ENCODE data around the gene BEND6. TPM values are rescaled to one million over a fixed set of nuclear protein-coding genes. Genes with fewer than 3 reads are reported as not detected.

BEND6 gene
- total RNA-seq, 2 experiments from 2014 or later: 0.50 to 1.5 TPM

DNA sequence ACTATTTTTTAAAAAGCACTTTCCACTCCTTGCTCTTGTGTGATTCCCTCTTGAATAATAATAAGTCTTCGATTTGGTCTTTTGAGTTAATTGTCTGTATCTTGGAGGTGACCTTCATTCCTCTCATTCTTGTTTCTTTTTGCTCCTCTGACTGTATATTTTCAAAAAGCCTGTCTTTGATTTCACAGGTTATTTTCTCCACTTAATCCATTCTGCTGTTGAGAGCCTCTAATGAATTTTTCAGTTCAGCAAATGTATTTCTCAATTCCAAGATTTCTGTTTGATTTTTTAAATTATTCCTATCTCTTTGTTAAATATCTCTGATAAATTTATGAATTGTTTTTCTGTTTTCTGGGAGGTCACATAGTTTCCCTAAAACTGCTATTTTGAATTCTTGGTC lies 69.9 kb downstream of the BEND6 start:
- no peak overlapping the region for H3K4me2 ChIP-seq (ENCODE audit: low read length)
- no peaks in the 10 kb centered on the region for H3K79me2 ChIP-seq (ENCODE audit: insufficient read depth, low read depth, low read length)
- no peaks in the 10 kb centered on the region for H3K36me3 ChIP-seq (ENCODE audit: insufficient read depth, low read length)
- no peak overlapping the region for H3K27ac ChIP-seq (ENCODE audit: low read depth, low read length, poor library complexity, severe bottlenecking)
- no TSS peak for BruUV-seq (replicated peaks)
- TF ChIP-seq EZH2phosphoT487 (IDR thresholded peaks at IDR 0.05; ENCODE audit: borderline replicate concordance, low read depth, low read length) (no peak), CTCF (conservative IDR thresholded peaks at IDR 0.05; ENCODE audit: low read length) (no peak)
- CTCF ChIA-PET (ENCODE audit: unreplicated experiment): no interaction called here
- intact Hi-C loops (cut with micrococcal nuclease; ENCODE audit: unreplicated experiment): no loop called here
- no peaks in the 10 kb centered on the region for H3K4me1 ChIP-seq (ENCODE audit: insufficient read depth, low read length, poor library complexity, severe bottlenecking)
- no peak for DNase-seq (ENCODE audit: low spot score)
- H4K20me1 ChIP-seq (ENCODE audit: insufficient read depth, low read length): no peaks in the 10 kb centered on the region
- no peak overlapping the region for H3K4me3 ChIP-seq (ENCODE audit: low read depth, low read length, poor library complexity, severe bottlenecking)
- H2AFZ ChIP-seq (ENCODE audit: low read length): no peak overlapping the region
- H3K9me2 ChIP-seq (ENCODE audit: insufficient read depth, low read length): no peaks in the 10 kb centered on the region
- POLR2A ChIA-PET: interaction anchor here (0.9 kb wide), 2 partner anchors 87 to 136 kb away, joined by 3 read pairs; no protein-coding TSS in a partner anchor
- peaks cover 13% of the 10 kb centered on the region; the same call in 1 of the 2 replicates for H3K9me3 ChIP-seq (ENCODE audit: low read length)

- H3K4me1 ChIP-seq (ENCODE audit: insufficient read depth, low read length, poor library complexity, severe bottlenecking): no peaks in the 10 kb centered on the region
- no peak overlapping the region for H3K27ac ChIP-seq (ENCODE audit: low read depth, low read length, poor library complexity, severe bottlenecking)
- no peak overlapping the region for H2AFZ ChIP-seq (ENCODE audit: low read length)
- BruUV-seq (replicated peaks): no TSS peak
- no peak for TF ChIP-seq EZH2phosphoT487 (IDR thresholded peaks at IDR 0.05; ENCODE audit: borderline replicate concordance, low read depth, low read length)
- TF ChIP-seq CTCF (conservative IDR thresholded peaks at IDR 0.05; ENCODE audit: low read length): no peak
- no peaks in the 10 kb centered on the region for H3K9me2 ChIP-seq (ENCODE audit: insufficient read depth, low read length)
- H3K4me2 ChIP-seq (ENCODE audit: low read length): no peak overlapping the region
- no peak overlapping the region for H3K4me3 ChIP-seq (ENCODE audit: low read depth, low read length, poor library complexity, severe bottlenecking)
- H3K9me3 ChIP-seq (ENCODE audit: low read length): peaks cover 13% of the 10 kb centered on the region; the same call in 1 of the 2 replicates
- intact Hi-C loops (cut with micrococcal nuclease; ENCODE audit: unreplicated experiment): no loop called here
- no peaks in the 10 kb centered on the region for H3K79me2 ChIP-seq (ENCODE audit: insufficient read depth, low read depth, low read length)
- no peaks in the 10 kb centered on the region for H4K20me1 ChIP-seq (ENCODE audit: insufficient read depth, low read length)
- CTCF ChIA-PET (ENCODE audit: unreplicated experiment): no interaction called here
- POLR2A ChIA-PET: no interaction called here
- no peak for DNase-seq (ENCODE audit: low spot score)
- no peaks in the 10 kb centered on the region for H3K36me3 ChIP-seq (ENCODE audit: insufficient read depth, low read length)
These were observed 71.1 kb downstream of the BEND6 start for GRCh38 chr6:57026001-57026400.

- Histone ChIP-seq H3K9me2 (ENCODE audit: insufficient read depth, low read length) (no peaks in the 10 kb centered on the region), H3K4me1 (ENCODE audit: insufficient read depth, low read length, poor library complexity, severe bottlenecking) (no peaks in the 10 kb centered on the region), H3K4me2 (ENCODE audit: low read length) (no peak overlapping the region), H3K79me2 (ENCODE audit: insufficient read depth, low read depth, low read length) (no peaks in the 10 kb centered on the region), H3K27ac (ENCODE audit: low read depth, low read length, poor library complexity, severe bottlenecking) (no peak overlapping the region), H2AFZ (ENCODE audit: low read length) (no peak overlapping the region), H3K4me3 (ENCODE audit: low read depth, low read length, poor library complexity, severe bottlenecking) (no peak overlapping the region), H3K36me3 (ENCODE audit: insufficient read depth, low read length) (no peaks in the 10 kb centered on the region), H3K9me3 (ENCODE audit: low read length) (peaks cover 13% of the 10 kb centered on the region; the same call in 1 of the 2 replicates), H4K20me1 (ENCODE audit: insufficient read depth, low read length) (no peaks in the 10 kb centered on the region)
- ChIA-PET CTCF (ENCODE audit: unreplicated experiment) (no interaction called here), POLR2A (no interaction called here)
- DNase-seq (ENCODE audit: low spot score): no peak
- TF ChIP-seq CTCF (conservative IDR thresholded peaks at IDR 0.05; ENCODE audit: low read length) (no peak), EZH2phosphoT487 (IDR thresholded peaks at IDR 0.05; ENCODE audit: borderline replicate concordance, low read depth, low read length) (no peak)
- no TSS peak for BruUV-seq (replicated peaks)
- intact Hi-C loops (cut with micrococcal nuclease; ENCODE audit: unreplicated experiment): no loop called here
These were observed 72.4 kb downstream of the BEND6 start for GRCh38 chr6:57027301-57027700.

Measured in OCI-LY7 (cell line).